OCI-LY1 (cell line): Measurements from ENCODE around the gene TFB2M.

Source experiments
- H2AFZ ChIP-seq: fragments of 200-600 bp; sonication (generic), shearing (Covaris generic); 2 replicates; pipeline ENCODE4 v1.6.0; 2014; ENCODE audit warnings: antibody characterized with exemption, mild to moderate bottlenecking, low read length
- H3F3A ChIP-seq: fragments of 200-600 bp; sonication (generic), shearing (Covaris generic); 2 replicates; pipeline ENCODE4 v1.6.0; 2014; ENCODE audit warnings: mild to moderate bottlenecking, antibody characterized with exemption, low read length, moderate library complexity; ENCODE audit not compliant: insufficient read depth
- H3K27ac ChIP-seq: fragments of 200-600 bp; sonication (generic); 2 replicates; pipeline ENCODE4 v1.5.1; 2014; ENCODE audit warnings: low read length, mixed run types, mild to moderate bottlenecking, low read depth; ENCODE audit not compliant: poor library complexity, severe bottlenecking
- H3K27me3 ChIP-seq: fragments of 200-600 bp; sonication (generic); 2 replicates; pipeline ENCODE4 v1.6.0; 2014; ENCODE audit warnings: antibody characterized with exemption, mild to moderate bottlenecking, low read length, moderate library complexity; ENCODE audit not compliant: insufficient read depth
- H3K36me3 ChIP-seq: fragments of 200-600 bp; sonication (generic); 2 replicates; pipeline ENCODE4 v1.6.1; 2014; ENCODE audit warnings: mild to moderate bottlenecking, antibody characterized with exemption, low read length, moderate library complexity, mixed read lengths; ENCODE audit not compliant: insufficient read depth
- H3K4me1 ChIP-seq: fragments of 200-600 bp; sonication (generic); 2 replicates; pipeline ENCODE4 v1.5.1; 2014; ENCODE audit warnings: mild to moderate bottlenecking, low read length, moderate library complexity; ENCODE audit not compliant: insufficient read depth, severe bottlenecking
- H3K4me2 ChIP-seq: fragments of 200-600 bp; sonication (generic), shearing (Covaris generic); 2 replicates; pipeline ENCODE4 v1.6.1; 2014; ENCODE audit warnings: low read length
- H3K4me3 ChIP-seq: fragments of 200-600 bp; sonication (generic); 2 replicates; pipeline ENCODE4 v1.5.1; 2014; ENCODE audit warnings: low read length, low read depth, mild to moderate bottlenecking, mixed read lengths; ENCODE audit not compliant: poor library complexity, severe bottlenecking
- H3K79me2 ChIP-seq: fragments of 200-600 bp; shearing (Covaris generic); 2 replicates; pipeline ENCODE4 v1.6.1; 2016; ENCODE audit warnings: mixed run types, low read length, mixed read lengths; ENCODE audit not compliant: insufficient read depth
- H3K9ac ChIP-seq: fragments of 200-600 bp; sonication (generic), shearing (Covaris generic); 2 replicates; pipeline ENCODE4 v1.6.1; 2014; ENCODE audit warnings: mild to moderate bottlenecking, low read length, mixed read lengths
- H3K9me2 ChIP-seq: fragments of 200-600 bp; sonication (generic), shearing (Covaris generic); 2 replicates; pipeline ENCODE4 v1.6.1; 2014; ENCODE audit warnings: low read depth, mild to moderate bottlenecking, low read length, mixed read lengths
- H3K9me3 ChIP-seq: fragments of 200-600 bp; shearing (Covaris generic); 2 replicates; pipeline ENCODE4 v1.6.1; 2014; ENCODE audit warnings: low read length, mixed read lengths
- H4K20me1 ChIP-seq: fragments of 200-600 bp; sonication (generic), shearing (Covaris generic); 2 replicates; pipeline ENCODE4 v1.6.0; 2016; ENCODE audit warnings: mild to moderate bottlenecking, low read length; ENCODE audit not compliant: insufficient read depth
- EZH2 ChIP-seq: fragments of 200-600 bp; sonication (generic), shearing (Covaris generic); IDR thresholded peaks from 2 replicates; pipeline ENCODE4 v1.8.0; 2017; ENCODE audit warnings: borderline replicate concordance, mixed run types, mild to moderate bottlenecking, antibody characterized with exemption, low read length, moderate library complexity, mixed read lengths
- TF ChIP-seq, protein P1 (sequence below): fragments of 200-600 bp; sonication (generic), shearing (Covaris generic); IDR thresholded peaks from 2 replicates; pipeline ENCODE4 v1.5.1; 2017; ENCODE audit warnings: mild to moderate bottlenecking, antibody characterized with exemption, low read length, moderate library complexity, mixed read lengths

Gene TFB2M

DNA sequence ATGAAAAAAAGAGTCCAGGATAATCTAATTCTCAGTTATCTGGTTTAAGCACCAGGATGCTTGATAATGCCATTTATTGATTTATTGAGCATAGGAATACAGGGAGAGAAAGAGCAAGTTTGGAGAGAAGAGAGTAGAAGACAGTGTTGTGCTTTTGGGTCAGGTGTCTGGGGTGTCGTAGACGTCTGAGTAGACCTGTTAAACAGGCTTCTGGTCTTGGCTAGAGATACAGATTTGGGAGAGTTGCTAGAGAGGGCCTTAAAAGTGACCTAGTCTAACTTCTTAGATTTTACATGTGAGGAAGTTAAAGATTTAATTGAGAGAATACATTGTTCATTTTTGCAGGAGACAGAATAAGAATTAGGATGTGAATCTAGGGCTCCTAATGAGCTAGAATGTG lies 34.5 kb upstream of the TFB2M start:
- Histone ChIP-seq H3F3A (no peaks in the 10 kb centered on the region), H3K4me2 (no peak overlapping the region), H3K4me3 (no peak overlapping the region), H4K20me1 (no peaks in the 10 kb centered on the region), H3K9me2 (no peaks in the 10 kb centered on the region), H2AFZ (no peak overlapping the region), H3K9me3 (0 out of 2 replicates have a peak, but pooled peaks cover 3% of the 10 kb centered on the region), H3K9ac (no peak overlapping the region), H3K4me1 (no peaks in the 10 kb centered on the region), H3K27me3 (no peaks in the 10 kb centered on the region), H3K79me2 (peaks cover 29% of the 10 kb centered on the region), H3K27ac (no peak overlapping the region), H3K36me3 (peaks cover 46% of the 10 kb centered on the region)
- TF ChIP-seq EZH2, result no peak
- TF ChIP-seq, protein P1, sequence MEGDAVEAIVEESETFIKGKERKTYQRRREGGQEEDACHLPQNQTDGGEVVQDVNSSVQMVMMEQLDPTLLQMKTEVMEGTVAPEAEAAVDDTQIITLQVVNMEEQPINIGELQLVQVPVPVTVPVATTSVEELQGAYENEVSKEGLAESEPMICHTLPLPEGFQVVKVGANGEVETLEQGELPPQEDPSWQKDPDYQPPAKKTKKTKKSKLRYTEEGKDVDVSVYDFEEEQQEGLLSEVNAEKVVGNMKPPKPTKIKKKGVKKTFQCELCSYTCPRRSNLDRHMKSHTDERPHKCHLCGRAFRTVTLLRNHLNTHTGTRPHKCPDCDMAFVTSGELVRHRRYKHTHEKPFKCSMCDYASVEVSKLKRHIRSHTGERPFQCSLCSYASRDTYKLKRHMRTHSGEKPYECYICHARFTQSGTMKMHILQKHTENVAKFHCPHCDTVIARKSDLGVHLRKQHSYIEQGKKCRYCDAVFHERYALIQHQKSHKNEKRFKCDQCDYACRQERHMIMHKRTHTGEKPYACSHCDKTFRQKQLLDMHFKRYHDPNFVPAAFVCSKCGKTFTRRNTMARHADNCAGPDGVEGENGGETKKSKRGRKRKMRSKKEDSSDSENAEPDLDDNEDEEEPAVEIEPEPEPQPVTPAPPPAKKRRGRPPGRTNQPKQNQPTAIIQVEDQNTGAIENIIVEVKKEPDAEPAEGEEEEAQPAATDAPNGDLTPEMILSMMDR, result no peak

DNA sequence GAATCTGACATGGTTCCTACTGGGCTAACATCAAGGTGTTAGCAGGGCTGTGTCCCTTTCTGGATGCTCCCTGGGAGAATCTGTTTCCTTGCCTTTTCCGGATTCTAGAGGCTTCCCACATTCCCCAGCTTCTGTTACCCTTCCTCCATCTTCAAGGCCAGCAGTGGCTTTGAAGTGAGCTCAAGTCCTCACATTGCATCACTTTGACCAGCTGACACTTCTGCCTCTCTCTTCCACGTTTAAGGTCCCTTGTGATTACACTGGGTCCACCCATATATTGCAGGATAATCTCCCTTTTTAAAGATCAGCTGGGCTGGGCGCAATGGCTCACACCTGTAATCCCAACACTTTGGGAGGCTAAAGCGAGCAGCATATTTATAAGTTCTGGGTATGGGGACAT lies 33.3 kb upstream of the TFB2M start:
- Histone ChIP-seq H3K9me2 (no peaks in the 10 kb centered on the region), H3K9me3 (0 out of 2 replicates have a peak, but pooled peaks cover 3% of the 10 kb centered on the region), H2AFZ (no peak overlapping the region), H3K4me1 (no peaks in the 10 kb centered on the region), H3K27me3 (no peaks in the 10 kb centered on the region), H3K4me3 (no peak overlapping the region), H3F3A (no peaks in the 10 kb centered on the region), H3K79me2 (peaks cover 22% of the 10 kb centered on the region), H3K9ac (no peak overlapping the region), H3K36me3 (peaks cover 58% of the 10 kb centered on the region), H3K27ac (no peak overlapping the region), H3K4me2 (no peak overlapping the region), H4K20me1 (no peaks in the 10 kb centered on the region)
- TF ChIP-seq, protein P1, result no peak
- no peak for TF ChIP-seq EZH2

DNA sequence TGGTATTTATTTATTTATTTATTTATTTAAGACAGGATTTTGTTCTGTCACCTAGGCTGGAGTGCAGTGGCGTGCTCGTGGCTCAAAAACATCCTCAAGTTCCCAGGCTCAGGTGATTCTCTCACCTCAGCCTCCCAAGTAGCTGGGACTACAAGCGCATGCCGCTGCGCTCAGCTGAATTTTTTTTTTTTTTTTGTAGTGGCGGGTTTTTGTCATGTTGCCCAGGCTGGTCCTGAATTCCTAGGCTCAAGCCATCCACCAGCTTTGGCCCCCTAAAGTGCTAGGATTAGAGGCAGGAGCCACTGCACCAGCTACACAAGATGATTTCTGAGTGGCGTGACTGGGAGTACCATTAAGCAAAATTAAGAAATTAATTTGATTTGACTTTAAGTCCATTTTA lies 31.9 kb upstream of the TFB2M start:
- Histone ChIP-seq H3K9ac (no peak overlapping the region), H3K4me2 (no peak overlapping the region), H3K4me1 (no peaks in the 10 kb centered on the region), H3K4me3 (no peak overlapping the region), H3K36me3 (peaks cover 60% of the 10 kb centered on the region), H3K27me3 (no peaks in the 10 kb centered on the region), H2AFZ (no peak overlapping the region), H3K9me2 (no peaks in the 10 kb centered on the region), H3F3A (no peaks in the 10 kb centered on the region), H4K20me1 (no peaks in the 10 kb centered on the region), H3K9me3 (no peaks in the 10 kb centered on the region), H3K79me2 (peaks cover 11% of the 10 kb centered on the region), H3K27ac (no peak overlapping the region)
- TF ChIP-seq, protein P1, result no peak
- no peak for TF ChIP-seq EZH2
